ENCODE measurements around the gene TIMP4. TPM values are rescaled to one million over a fixed set of nuclear protein-coding genes. Genes with fewer than 3 reads are reported as not detected.

TIMP4 gene
- total and polyA plus RNA-seq, 2 of the 4 experiments (the other 2 are of a cell fraction): 0.39 to 0.54 TPM

DNA sequence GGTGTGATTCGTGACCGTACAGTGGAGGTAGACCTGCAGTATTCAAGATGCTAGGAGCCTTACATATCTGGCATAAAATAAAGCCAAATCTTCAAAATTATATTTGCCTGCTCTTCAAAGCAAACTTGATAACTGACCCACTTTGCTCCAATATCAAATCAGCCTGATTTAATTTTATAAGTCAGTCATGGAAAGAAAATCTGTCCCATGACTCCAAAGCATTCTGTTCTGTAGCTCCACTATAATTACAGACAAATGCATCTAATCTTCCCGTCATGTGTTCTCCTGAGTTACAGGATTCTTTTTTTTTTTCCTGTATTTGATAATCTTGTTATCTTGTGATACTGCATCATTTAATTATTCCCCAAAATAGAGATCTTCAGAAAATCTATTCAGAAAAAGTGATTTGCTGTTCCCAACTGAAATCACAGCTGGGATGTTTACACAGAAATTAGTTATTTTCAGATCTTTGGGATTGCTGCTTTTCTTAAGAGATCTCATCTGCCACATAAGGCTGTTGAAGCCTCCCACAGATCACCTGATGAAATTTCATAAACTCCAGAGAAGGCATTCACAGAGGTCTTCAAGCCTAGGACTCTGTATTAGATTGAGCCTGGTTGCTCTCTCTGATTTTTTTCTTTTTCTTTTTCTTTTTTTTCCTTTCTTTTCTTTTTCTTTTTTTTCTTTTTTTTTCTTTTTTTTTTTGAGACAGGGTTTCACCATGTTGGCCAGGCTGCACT is 27.2 kb downstream of the TIMP4 start:
- intact Hi-C loops (cut with micrococcal nuclease) (no loop called here), dilution Hi-C loops (cut with HindIII; ENCODE audit: low sequenced_read_pairs, unreplicated experiment) (no loop called here), in situ Hi-C loops (cut with MboI; ENCODE audit: low sequenced_read_pairs) (loop anchor here (25.0 kb wide), 1 partner anchor 756 kb away; no protein-coding TSS in a partner anchor)
- H3K23ac ChIP-seq (ENCODE audit: low read depth, low read length): no peak overlapping the region
- H3K9me1 ChIP-seq (ENCODE audit: insufficient read depth, low read length): no peaks in the 10 kb centered on the region
- H3K9ac ChIP-seq (ENCODE audit: low read depth, low read length): no peak overlapping the region
- H3K56ac ChIP-seq (ENCODE audit: extremely low read depth, insufficient read depth, low read length): no peak overlapping the region
- H3K27ac ChIP-seq (ENCODE audit: insufficient read depth, low read length): no peak overlapping the region
- WGBS, 2 experiments (ENCODE audit: extremely low coverage in 2 of 2, insufficient read length in 1 of 2): no CpG with 5 or more reads among the region's 3 CpGs
- H2AK9ac ChIP-seq (replicated peaks; ENCODE audit: low read depth, low read length, poor library complexity): no peak overlapping the region
- H3K18ac ChIP-seq (ENCODE audit: low read depth, low read length): no peak overlapping the region
- no peak overlapping the region for H2BK120ac ChIP-seq (ENCODE audit: low read depth, low read length)
- no peak overlapping the region for H3K4ac ChIP-seq (ENCODE audit: low read depth, low read length)
- H3K36me3 ChIP-seq (ENCODE audit: control insufficient read depth, insufficient read depth, low read length): no peaks in the 10 kb centered on the region
- no peak overlapping the region for H2BK5ac ChIP-seq (ENCODE audit: low read depth, low read length, poor library complexity, severe bottlenecking)
- no peaks in the 10 kb centered on the region for H3K79me1 ChIP-seq (ENCODE audit: low read depth in 1 of 2, low read length in 2 of 2)
- POLR2A ChIA-PET (ENCODE audit: unreplicated experiment): no interaction called here
- BruUV-seq (replicated peaks): no TSS peak
- no peak for DNase-seq
- H4K20me1 ChIP-seq (ENCODE audit: insufficient read depth, low read length): no peaks in the 10 kb centered on the region
- H3K9me3 ChIP-seq (ENCODE audit: control insufficient read depth, insufficient read depth, low read length): no peaks in the 10 kb centered on the region
- H2BK15ac ChIP-seq (ENCODE audit: low read depth, low read length): no peak overlapping the region
- H3K4me2 ChIP-seq (ENCODE audit: low read depth, low read length): no peak overlapping the region
- H4K8ac ChIP-seq (ENCODE audit: low read depth in 2 of 2, low read length in 2 of 2): no peak overlapping the region
- no peak overlapping the region for H2AFZ ChIP-seq (replicated peaks; ENCODE audit: low read length, poor library complexity)
- H4K91ac ChIP-seq (ENCODE audit: insufficient read depth, low read depth, low read length): no peak overlapping the region
- CTCF ChIA-PET: interaction anchor here (0.6 to 1.9 kb wide), 4 partner anchors 12 to 574 kb away, joined by 3 to 8 read pairs (median 4); no protein-coding TSS in a partner anchor
- TF ChIP-seq MXI1 (IDR thresholded peaks at IDR 0.05; ENCODE audit: borderline replicate concordance, low read depth, low read length) (no peak), NFE2L2 (IDR thresholded peaks at IDR 0.05; ENCODE audit: low read depth, low read length) (no peak), SMC3 (IDR thresholded peaks at IDR 0.05; ENCODE audit: low read depth, low read length) (no peak), RFX5 (IDR thresholded peaks at IDR 0.05; ENCODE audit: low read depth, low read length) (no peak), BHLHE40 (IDR thresholded peaks at IDR 0.05; ENCODE audit: low read depth, low read length) (no peak), POLR2A (IDR thresholded peaks at IDR 0.05; ENCODE audit: low read depth, low read length) (no peak)
- TF ChIP-seq, protein P1, sequence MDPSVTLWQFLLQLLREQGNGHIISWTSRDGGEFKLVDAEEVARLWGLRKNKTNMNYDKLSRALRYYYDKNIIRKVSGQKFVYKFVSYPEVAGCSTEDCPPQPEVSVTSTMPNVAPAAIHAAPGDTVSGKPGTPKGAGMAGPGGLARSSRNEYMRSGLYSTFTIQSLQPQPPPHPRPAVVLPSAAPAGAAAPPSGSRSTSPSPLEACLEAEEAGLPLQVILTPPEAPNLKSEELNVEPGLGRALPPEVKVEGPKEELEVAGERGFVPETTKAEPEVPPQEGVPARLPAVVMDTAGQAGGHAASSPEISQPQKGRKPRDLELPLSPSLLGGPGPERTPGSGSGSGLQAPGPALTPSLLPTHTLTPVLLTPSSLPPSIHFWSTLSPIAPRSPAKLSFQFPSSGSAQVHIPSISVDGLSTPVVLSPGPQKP (IDR thresholded peaks at IDR 0.05; ENCODE audit: borderline replicate concordance, low read depth, low read length): no peak
- H2BK20ac ChIP-seq (ENCODE audit: low read depth, low read length): no peak overlapping the region
- no peak overlapping the region for H3K14ac ChIP-seq (replicated peaks; ENCODE audit: low read depth, low read length)
- no peak overlapping the region for H4K5ac ChIP-seq (ENCODE audit: low read depth, low read length)
- no peak overlapping the region for H3K4me3 ChIP-seq (ENCODE audit: insufficient read depth, low read depth, low read length)
- no peak for ATAC-seq (ENCODE audit: low read depth)
- no peak overlapping the region for H2AK5ac ChIP-seq (ENCODE audit: low read depth, low read length)
- H3K4me1 ChIP-seq (ENCODE audit: control insufficient read depth, insufficient read depth, low read length): no peaks in the 10 kb centered on the region
- peaks cover 37% of the 10 kb centered on the region for H3K27me3 ChIP-seq (ENCODE audit: control insufficient read depth, insufficient read depth, low read length)
